ENCODE results near the gene RRP12. TPM values are rescaled to one million over a fixed set of nuclear protein-coding genes. Genes with fewer than 3 reads are reported as not detected.

The RRP12 gene
- total RNA-seq, 1 donor from 2014 or later = 15.2 TPM

GRCh38 chr10:97406064-97406463 lies 4.9 kb upstream of the RRP12 start:
- no peaks in the 10 kb centered on the region for H3K9me3 ChIP-seq (replicated peaks)
- TF ChIP-seq, protein P1, sequence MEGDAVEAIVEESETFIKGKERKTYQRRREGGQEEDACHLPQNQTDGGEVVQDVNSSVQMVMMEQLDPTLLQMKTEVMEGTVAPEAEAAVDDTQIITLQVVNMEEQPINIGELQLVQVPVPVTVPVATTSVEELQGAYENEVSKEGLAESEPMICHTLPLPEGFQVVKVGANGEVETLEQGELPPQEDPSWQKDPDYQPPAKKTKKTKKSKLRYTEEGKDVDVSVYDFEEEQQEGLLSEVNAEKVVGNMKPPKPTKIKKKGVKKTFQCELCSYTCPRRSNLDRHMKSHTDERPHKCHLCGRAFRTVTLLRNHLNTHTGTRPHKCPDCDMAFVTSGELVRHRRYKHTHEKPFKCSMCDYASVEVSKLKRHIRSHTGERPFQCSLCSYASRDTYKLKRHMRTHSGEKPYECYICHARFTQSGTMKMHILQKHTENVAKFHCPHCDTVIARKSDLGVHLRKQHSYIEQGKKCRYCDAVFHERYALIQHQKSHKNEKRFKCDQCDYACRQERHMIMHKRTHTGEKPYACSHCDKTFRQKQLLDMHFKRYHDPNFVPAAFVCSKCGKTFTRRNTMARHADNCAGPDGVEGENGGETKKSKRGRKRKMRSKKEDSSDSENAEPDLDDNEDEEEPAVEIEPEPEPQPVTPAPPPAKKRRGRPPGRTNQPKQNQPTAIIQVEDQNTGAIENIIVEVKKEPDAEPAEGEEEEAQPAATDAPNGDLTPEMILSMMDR (IDR thresholded peaks at IDR 0.05; ENCODE audit: borderline replicate concordance) = no peak
- intact Hi-C loops (cut with micrococcal nuclease) = no loop called here
- H3K4me1 ChIP-seq = peaks cover 13% of the 10 kb centered on the region
- H3K36me3 ChIP-seq = no peaks in the 10 kb centered on the region
- no peak overlapping the region for H3K4me3 ChIP-seq
- no peak for DNase-seq
- H3K27ac ChIP-seq (replicated peaks) = no peak overlapping the region
- no peaks in the 10 kb centered on the region for H3K27me3 ChIP-seq (ENCODE audit: low read depth)

GRCh38 chr10:97404044-97404443 lies 2.9 kb upstream of the RRP12 start:
- Histone ChIP-seq H3K36me3 (no peaks in the 10 kb centered on the region), H3K27ac (replicated peaks) (no peak overlapping the region), H3K4me1 (peaks cover 28% of the 10 kb centered on the region), H3K27me3 (ENCODE audit: low read depth) (no peaks in the 10 kb centered on the region), H3K9me3 (replicated peaks) (no peaks in the 10 kb centered on the region), H3K4me3 (no peak overlapping the region)
- TF ChIP-seq, protein P1 (IDR thresholded peaks at IDR 0.05; ENCODE audit: borderline replicate concordance) = no peak
- no peak for DNase-seq
- intact Hi-C loops (cut with micrococcal nuclease) = no loop called here

- intact Hi-C loops (cut with micrococcal nuclease) = no loop called here
- H3K4me3 ChIP-seq = peak overlapping the region; percentile 76
- TF ChIP-seq, protein P1 (IDR thresholded peaks at IDR 0.05; ENCODE audit: borderline replicate concordance) = no peak
These were observed 347 bp upstream of the RRP12 start for GRCh38 chr10:97401455-97401919.

DNA sequence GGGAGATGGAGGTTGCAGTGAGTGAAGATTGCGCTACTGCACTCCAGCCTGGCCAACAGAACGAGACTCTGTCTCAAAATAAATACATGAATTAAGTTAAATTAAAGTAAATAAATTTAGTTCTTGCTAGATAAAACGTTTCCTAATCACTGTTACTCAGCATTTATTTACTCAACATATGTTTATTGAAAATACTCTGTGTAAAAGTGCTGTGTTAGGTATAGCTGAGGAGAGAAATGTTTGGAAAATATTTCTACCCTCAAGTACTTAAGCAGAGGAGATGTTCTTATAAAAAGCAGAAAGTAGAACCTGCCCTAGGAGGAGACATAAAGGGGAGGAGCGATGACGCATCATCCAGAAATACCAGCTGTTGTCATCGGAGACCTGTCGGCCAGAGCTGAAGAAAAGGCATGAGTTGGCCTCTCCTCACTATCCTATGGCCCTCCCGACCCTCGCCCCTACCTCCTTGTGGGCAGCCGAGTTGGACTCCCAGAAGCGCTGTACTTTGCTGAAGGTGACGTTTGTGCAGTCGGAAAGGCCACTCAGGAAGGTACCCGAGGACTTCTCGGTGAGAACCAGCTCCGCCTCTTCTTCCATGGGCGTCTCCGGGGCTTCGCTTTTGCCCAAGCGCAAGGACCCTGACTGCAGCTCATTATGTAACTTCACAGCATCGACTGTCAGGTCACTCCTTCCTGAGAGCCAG lies 1.1 kb downstream of the RRP12 start:
- H3K27ac ChIP-seq (replicated peaks) = peak overlapping the region; percentile 71
- peak overlapping the region; percentile 76 for H3K4me3 ChIP-seq
- DNase-seq = no peak

More at GRCh38 chr10:97401455-97401919, 347 bp upstream of the RRP12 start:
- Histone ChIP-seq H3K27ac (replicated peaks) (peak overlapping the region; percentile 71), H3K27me3 (ENCODE audit: low read depth) (no peaks in the 10 kb centered on the region), H3K36me3 (peaks cover 11% of the 10 kb centered on the region), H3K9me3 (replicated peaks) (no peaks in the 10 kb centered on the region), H3K4me1 (peaks cover 19% of the 10 kb centered on the region)
- no peak for DNase-seq

DNA sequence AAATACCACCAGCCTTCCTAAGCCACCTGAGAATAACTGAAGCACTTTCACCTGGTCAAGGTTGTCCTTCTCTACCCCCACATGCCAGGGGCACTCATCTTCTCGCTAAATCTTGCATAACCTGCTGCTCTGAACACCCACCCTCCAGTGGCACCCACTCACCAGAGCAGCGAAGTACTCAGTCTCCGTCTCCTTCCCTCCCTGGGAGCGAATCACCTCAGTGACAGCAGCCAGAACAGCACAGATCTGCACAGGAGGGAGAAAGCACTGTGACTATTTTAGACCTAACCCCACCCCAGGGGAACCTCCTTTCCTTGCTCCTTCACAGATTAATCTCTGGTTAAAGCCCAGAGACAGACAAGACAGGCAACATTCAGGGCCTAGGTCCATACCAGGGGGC lies 5.1 kb downstream of the RRP12 start:
- H3K4me1 ChIP-seq = peaks cover 15% of the 10 kb centered on the region

More for the DNA sequence above, 1.1 kb downstream of the RRP12 start:
- Histone ChIP-seq H3K4me1 (peaks cover 19% of the 10 kb centered on the region), H3K27me3 (ENCODE audit: low read depth) (no peaks in the 10 kb centered on the region), H3K9me3 (replicated peaks) (no peaks in the 10 kb centered on the region), H3K36me3 (peaks cover 25% of the 10 kb centered on the region)
- intact Hi-C loops (cut with micrococcal nuclease) = no loop called here
- TF ChIP-seq, protein P1 (IDR thresholded peaks at IDR 0.05; ENCODE audit: borderline replicate concordance) = no peak

More for the DNA sequence above, 5.1 kb downstream of the RRP12 start:
- H3K4me3 ChIP-seq = no peak overlapping the region
- H3K9me3 ChIP-seq (replicated peaks) = no peaks in the 10 kb centered on the region
- intact Hi-C loops (cut with micrococcal nuclease) = no loop called here
- H3K27ac ChIP-seq (replicated peaks) = no peak overlapping the region
- no peaks in the 10 kb centered on the region for H3K27me3 ChIP-seq (ENCODE audit: low read depth)
- H3K36me3 ChIP-seq = peaks cover 59% of the 10 kb centered on the region
- DNase-seq = no peak
- TF ChIP-seq, protein P1 (IDR thresholded peaks at IDR 0.05; ENCODE audit: borderline replicate concordance) = no peak

All from left ventricle myocardium inferior (tissue), 1 donor.